HG02852 (cell line): ENCODE data around the gene CNTN5.

Experiments used
- ATAC-seq: cut with Tn5 transposase; IDR thresholded peaks from one replicate; pipeline ENCODE4 v1.9.1; 2021; ENCODE audit warnings: mild to moderate bottlenecking, moderate library complexity; ENCODE audit not compliant: unreplicated experiment

CNTN5 gene

DNA sequence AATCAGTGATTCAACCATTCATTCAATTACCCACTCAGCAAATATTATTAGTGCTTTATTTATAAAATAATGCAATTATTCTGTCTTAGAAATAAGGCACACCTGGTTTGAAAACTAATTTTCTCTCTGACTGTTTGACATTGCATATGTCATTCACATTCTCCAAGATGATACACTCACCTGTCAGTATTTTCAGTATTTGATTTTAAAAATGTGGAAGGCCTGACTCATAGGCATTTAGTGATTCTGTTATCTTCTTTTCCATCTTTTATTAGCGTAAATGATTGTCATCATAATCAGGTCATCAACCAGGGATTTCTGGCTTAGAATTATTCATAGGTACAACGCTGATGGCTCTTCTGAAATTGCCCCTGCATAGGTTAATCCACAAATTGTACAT is 480.9 kb downstream of the CNTN5 start:
- ATAC-seq: no peak

DNA sequence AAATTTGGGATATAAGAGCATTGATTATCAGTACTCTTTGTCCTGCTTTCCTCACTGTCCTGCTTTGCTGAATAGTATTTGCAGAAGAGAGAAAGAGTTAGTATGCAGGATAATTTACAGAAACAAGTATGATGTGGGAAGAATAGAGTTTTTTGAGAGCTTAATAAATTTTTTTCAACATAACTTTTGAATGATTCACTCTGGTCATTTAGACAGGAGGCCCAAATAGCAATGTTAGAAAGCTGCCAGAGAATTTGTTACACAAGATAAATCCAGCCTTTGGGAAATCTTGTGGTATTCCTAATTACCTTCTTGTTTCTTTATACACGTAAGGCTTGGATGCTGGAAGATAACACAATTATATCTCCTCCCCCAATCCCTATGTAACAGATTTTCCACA is 484.6 kb downstream of the CNTN5 start:
- no peak for ATAC-seq

DNA sequence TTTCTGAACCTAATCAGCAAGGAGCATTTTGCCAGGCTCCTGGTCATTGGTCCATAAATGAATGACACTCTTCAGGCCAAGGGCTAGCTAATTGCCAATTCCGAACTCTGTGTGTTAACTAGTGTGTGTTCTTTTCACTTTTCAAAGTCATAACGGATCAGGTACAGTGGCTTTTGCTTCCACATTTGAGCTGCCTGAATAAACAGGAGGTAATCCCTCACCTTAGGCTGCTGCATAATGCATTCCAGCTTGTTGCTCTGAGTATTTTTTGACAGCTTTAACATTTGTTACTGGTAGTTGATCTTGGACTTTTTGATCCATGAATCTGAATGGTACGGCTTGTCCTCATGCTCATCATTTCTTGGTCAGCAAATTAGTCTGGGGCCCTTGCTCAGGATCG is 485.1 kb downstream of the CNTN5 start:
- ATAC-seq: no peak

DNA sequence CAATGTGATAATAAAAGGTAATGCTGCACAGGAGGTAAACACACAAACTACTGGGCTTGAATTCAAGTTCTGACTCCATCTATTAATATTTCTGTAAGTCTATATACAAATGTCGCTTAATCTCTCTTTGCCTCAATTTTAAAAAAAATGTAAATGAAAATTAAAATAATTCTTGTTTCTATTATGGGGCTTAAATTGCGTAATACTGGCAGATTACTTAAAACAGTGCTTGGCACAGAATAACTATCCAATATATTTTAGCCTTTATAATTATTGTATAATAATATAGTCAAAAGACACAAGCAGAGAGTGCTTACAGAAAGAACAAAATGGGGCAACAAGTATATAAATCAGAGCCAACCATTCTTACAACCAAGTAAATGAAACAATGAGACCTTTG is 489.1 kb downstream of the CNTN5 start:
- no peak for ATAC-seq

DNA sequence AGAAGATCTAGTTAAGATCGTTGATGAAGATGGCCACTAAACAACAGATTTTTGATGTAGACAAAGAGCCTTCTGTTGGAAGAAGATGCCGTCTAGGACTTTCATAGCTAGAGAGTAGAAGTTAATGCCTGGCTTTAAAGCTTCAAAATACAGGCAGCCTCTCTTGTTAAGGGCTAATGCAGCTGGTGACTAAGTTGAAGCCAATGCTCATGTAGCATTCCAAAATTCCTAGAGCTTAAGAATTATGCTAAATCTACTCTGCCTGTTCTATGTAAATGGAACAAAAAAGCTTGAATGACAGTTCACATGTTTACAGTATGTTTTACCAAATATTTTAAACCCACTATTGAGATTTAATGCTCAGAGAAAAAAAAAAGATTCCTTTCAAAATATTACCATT is 492.6 kb downstream of the CNTN5 start:
- ATAC-seq: no peak

DNA sequence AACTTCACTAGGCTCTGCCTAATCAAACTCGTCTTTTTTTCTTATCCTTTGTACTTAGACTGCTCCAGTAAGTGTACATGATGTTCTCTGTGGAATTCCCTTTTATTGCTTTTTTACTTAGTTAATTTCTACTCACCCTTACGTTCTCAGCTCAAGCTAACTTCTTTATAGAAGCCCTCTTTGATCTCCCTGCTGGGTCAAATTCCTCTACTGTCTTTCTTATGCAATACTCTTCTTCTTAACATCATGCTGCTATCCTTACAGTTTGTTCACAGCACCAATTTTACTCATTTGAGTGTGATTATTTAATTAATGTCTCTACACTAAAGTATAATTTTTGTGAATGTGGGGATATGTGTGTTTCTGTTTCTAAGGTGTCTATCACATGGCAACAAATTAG is 498.3 kb downstream of the CNTN5 start:
- ATAC-seq: no peak

DNA sequence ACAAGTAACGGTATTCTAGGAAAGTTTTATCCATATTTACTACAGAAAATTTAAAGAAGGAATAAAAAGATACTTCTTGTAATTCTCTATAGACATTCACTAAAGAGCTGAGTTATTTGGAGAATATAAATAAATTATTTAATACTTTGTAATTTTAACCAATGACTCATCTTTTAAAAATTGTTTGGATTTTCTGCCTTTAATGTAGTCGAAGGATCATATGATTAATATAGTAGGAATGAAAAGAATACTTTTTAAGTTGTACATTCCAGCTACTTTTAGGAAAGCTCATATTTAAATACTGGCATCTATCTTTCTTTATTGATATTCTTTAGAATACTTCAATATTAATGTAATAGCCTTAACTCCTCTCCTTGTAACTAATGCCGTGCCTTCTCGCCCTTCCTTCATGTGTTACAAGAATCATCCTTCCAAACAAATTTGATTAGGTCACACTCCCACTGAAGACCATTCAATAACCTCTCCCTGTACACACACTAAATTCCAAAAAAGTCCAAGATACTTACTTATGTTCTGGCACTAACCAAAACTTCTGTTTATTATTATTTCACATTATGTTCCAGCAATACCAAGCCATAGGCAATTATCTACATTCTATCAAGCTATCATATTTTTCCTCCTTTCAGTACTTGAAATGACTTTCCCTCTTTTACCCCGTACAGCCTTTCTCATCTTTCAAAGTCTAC is 501.9 kb downstream of the CNTN5 start:
- ATAC-seq: no peak

DNA sequence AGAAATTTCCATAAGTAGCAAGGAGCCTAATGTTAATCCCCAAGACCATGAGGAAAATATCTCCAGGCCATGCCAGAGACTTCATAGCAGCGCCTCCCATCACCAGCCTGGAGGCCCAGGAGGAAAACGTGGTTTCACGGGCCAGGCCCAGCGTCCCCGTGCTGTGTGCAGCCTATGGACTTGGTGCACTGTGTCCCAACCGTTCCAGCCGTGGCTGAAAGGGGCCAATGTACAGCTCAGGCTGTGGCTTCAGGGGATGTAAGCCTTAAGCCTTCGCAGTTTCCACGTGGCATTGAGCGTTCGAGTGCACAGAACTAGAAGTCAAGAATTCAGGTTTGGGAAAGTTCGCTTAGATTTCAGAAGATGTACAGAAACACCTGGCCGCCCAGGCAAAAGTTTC is 510.7 kb downstream of the CNTN5 start:
- no peak for ATAC-seq

DNA sequence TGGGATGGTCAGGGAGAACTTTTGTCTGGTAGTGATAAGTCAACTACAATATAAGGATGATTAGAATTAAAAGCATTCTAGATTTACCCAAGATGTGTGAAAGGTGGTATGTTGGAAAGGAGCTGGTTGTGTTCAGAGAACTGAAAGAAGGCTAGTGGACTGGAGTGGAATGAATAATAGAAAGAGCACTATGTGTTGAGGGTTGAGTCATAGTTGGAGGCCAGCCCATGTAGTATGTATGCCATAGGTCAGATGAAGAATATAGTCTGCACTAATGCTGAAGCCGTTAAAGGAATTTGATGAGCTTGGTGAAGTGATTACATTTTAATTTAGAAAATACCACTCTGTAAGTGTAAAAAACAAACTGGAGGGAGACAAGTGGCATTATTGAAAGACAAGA is 514.1 kb downstream of the CNTN5 start:
- ATAC-seq: peak; percentile 59

DNA sequence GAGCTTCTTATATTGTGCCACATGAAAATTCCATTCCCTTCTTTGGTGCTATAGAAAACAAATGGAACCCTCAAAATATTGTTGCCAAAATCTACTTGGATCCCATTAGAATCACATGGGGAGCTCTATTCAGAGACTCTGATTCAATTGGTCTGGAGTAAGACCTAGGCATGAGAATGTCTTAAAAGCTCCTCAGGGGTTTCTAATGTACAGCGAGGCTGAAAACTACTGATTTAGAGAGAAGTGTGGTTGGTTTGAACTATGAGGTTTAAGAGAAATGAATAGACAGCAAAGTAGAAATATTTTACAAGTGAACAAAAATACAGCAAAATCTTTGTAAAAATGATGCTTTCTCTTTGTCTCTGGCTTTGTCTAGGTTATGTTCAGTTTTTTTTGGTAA is 514.7 kb downstream of the CNTN5 start:
- no peak for ATAC-seq

DNA sequence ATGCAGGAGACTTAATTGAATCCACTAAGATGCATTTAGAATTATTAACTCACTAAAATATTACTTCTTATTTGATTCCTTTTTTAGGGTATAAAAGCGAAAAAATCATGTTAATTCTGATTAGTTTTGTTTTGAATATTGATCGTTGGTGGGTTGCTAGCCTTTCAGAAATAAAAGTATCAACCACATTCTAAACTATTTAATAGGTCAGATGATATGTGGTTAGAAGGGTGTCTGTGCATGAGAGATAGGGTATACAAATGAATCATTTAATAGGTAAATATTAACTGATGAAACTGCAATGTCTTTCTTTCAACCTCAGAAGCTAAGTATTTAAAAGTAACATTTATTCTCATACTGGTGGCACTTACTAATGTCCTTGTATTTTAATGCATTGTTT is 515.1 kb downstream of the CNTN5 start:
- peak; percentile 57 for ATAC-seq

DNA sequence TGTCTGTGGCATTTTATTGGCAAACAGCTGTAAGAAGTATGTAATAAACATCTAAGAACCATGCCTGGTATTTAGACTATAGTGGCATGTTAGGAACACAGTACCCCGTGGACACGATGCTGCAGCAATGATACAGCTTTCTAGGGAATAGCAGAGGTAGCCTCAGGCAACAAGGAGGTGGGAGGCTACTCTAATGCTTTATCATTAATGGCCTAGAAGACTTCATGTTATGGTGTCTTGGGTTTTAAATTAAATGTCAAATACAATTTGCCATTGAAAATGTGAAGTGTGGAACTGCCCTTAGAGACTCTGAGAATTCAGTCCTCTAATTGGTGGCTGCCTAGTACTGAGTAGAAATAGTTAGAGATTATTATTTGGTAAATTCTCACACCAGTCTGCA is 516.9 kb downstream of the CNTN5 start:
- no peak for ATAC-seq

DNA sequence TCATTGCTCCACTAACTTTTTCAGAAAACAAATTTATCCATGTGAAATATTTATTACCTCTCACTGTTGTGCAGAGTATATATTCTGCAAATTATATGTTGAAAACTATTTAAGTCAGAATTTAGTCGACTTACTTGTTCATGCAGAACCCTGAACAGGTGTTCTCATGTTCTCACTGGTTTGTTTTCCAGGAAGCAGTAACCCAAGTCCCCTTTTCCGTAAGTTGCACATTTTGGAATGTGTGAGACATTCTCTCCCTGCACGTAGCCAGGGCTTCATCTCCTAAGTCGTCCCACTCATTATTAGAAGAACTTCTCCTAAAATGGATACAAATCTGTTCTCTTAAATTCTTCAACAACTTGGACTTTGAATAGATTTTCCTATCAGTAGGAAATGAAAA is 524.9 kb downstream of the CNTN5 start:
- no peak for ATAC-seq

DNA sequence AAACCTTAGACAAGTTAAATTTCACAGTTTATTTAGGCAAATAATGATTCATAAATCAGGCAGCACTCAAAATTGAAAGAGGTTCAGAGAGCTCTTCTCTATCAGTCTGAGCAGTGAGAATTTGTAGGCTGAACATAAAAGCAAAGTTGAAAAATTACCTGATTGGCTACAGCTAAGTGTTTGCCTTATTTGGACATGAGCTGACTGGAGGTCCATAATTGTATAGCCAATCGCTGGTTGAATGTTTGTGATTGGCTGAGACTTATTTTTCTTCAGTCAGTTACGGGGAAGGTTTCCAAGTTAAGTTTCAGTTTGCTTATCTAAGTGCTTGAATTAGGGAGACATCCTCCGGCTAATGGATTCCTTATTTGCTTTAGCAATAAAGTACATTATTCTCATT is 527.5 kb downstream of the CNTN5 start:
- ATAC-seq: no peak

DNA sequence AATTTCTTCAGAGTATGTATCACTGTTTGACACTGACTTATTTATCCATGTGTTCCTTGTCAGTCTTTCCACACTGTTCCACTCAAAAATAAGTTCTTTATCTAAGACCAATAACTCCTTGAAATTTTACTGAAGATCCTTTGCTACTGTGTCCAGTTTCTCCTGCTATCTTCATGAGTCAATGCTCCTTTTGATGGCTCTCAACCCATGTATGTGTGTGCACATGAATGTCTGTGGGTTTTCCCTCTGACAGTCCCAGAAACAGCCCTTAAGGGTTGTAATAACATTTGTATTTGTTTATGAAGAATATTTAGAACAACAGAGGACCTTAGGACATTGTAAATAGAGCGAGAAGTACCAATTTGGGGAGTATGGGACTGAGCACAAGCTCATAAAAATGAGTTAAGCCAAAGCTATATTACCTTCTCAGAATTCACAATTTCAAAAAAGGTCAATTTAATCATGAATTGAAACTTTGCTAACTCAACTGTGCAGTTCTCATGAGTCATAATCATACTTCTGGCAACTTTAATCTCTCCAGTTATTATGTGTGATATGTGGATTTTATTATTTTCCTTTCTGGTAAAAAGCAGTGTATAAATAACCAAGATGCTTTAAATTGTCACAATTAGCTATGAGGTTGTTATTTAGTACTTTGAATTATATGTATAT is 533.6 kb downstream of the CNTN5 start:
- ATAC-seq: no peak

DNA sequence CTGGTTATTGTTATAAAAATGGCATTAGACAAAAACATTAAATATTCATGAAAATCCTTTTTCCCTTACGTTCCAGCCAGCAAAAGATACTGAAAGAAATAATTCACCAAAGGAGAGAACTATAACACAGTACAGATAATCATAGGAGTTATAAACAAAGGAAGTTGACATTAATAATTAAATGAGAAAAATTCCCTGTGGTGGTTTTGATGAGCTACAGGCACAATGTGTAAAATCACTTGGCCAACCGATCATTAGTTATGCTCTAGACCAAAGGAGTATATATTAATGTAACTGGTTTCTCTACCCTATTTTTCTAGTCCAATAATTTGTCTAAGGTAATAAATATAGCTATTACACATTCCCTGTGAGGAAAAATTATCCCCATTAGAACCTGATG is 534.7 kb downstream of the CNTN5 start:
- no peak for ATAC-seq

DNA sequence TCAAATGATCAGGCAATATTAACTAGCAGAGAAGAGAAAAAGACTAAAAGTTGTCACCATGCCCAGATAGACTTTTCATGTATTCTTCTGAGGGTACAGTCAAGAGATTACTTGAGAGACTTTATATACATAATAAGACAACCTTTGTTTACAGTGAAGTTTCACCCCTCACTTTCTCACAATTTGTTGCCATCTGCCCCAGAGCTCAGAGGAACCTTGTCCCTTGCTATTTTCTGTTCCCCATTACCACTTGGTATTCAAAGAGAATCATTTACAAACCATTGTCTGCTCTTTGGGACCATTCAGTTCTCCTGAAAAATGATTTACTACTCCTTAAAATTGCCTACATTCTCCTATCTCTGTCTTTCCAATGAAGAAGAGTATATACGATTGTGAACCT is 544.6 kb downstream of the CNTN5 start:
- no peak for ATAC-seq

DNA sequence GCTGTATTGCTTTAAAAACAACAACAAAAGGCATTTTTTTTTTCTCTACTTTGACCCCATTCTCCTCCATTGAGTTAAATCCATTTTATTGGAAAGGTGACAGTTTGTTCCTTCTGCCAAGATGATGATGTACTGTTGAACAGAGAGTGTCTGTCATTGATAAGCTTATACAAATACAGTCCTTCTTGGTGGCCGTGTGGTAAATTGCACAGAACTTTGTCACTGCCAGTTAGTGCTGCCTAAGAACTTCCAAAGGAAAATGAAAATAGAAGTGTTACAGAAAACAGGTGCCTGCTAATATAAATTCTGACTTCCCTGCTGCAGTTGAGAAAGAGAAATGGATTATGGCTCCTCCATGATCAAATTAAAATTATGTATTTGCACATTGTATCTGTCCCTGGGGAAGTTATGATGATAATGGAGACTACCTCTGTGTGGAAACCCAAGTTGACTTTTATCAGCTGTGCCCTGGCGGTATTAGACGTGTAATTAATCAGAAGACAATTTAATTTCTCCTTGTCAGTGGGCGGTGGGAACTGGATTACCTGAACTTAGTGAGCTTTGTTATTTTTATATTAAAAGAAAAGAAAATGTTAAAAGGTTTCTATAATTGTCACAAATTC is 546.7 kb downstream of the CNTN5 start:
- no peak for ATAC-seq

DNA sequence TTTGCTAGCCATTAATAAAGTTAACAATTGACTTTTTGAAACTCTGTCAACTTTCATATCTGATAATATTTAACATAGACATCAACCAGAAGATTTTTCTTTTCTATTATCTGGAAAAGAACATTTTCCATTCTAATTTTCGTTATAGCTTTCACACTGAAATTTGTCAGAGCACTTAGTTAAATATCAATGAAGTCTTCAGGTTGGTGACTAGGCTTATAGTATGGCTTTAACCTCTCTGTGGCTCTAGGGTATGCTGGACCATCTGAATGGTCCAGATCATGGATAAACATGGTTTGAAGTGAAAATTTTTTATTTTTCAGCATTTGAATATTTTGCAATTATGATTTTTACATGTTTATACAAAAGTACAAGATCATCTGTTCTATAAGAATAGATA is 548.1 kb downstream of the CNTN5 start:
- no peak for ATAC-seq

DNA sequence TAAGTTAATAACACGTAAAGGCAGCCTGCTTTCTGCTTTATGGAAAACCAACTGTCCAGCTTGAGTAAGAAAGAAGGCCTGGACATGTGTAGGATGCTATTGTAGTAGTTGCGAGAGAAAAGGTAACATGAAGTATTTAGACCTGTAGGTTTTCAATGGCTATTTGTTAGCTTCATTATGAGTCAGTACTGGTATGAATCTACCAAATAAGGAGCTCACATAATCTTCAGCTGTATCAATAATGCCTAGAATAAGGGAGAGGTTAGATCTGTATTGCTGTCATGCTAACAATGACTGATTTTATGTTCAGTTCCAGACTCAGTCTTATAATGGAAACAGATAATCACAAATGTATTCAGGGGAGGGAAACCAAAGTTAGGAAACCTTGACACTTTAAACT is 550.3 kb downstream of the CNTN5 start:
- ATAC-seq: peak; percentile 54

DNA sequence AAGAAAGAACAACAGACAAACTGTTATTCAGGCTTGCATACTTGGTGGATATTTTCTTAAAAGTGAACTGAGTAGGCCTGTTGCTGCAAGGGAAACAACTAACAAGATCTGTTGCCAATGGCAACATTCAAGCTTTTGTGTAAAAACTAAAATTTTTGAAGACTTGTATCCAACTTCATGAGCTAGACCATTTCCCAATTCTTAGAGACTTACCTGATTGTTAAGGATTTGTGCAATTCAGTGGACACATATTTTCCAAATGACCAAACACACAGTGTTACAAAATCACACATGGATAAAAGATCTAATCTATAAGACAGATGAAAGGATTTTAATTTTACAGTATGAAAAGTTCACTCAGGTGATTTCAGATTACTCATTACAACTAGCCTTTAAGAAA is 564.1 kb downstream of the CNTN5 start:
- no peak for ATAC-seq

DNA sequence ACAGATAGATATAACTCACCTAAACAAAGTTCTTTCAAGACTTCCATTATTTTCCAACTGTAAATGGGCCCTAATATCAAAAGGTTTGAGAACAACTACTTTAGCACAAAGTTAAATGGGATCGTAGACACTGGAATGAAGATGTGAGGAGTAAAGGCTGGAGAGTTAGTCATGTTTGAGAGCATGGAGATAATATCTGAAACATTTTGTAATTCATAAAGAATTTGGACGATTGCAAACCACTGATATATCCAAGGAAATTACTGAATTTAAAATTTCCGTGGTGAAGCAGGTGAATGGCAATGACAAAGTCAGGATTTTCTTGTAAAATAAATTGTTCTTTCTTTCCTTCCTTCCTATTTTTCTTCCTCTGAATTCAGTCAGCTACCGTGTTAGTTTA is 564.9 kb downstream of the CNTN5 start:
- no peak for ATAC-seq
